ENCODE data around the gene SEMA5A. TPM values are rescaled to one million over a fixed set of nuclear protein-coding genes. Genes with fewer than 3 reads are reported as not detected.

SEMA5A gene
- total and polyA plus RNA-seq, 2 of the 8 experiments (the other 6 are each of a cell fraction or from before 2014, with no cell fraction given), result 5.3 to 8.9 TPM

GRCh38 chr5:9335754-9336495 lies 209.9 kb downstream of the SEMA5A start (continued):
- TF ChIP-seq KDM4A (IDR thresholded peaks at IDR 0.05; ENCODE audit: low read depth, low read length, severe bottlenecking), result no peak

Measured in H1 (cell line).